Measurements from ENCODE around the gene ACTRT2.

ACTRT2 gene

DNA sequence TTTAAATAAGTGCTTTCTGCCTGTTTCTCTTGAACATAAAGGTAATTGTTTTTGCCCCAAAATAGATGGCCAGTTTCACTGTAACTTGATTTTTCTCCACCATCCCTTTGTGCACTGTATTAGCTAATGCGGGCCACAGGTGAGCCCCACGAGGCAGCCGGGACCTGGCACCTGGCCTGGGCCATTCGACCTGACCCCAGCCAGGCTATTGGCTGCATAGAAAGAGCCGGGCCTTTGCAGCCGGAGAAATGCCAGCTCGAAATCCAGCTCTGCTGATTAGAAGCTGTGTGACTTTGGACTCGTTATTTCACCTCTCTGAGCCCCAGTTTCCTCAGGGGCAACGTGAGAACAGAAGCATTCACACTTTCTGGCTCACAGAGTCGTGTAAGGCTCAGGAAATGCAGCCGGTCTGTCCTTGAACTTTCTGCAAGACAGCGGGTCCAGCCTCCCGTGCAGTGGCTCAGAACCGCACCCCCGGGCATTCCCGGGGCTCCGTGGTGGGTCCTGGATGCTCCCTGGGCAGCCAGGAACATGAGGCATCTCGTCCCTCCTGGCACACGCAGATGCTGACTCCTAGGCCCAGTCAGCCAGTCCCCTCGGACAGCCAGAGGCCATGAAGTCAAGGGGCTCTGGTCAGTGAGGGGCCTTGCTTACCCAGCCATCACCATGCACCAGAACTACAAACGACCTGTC, 37.4 kb upstream of the ACTRT2 start:
- no peak for DNase-seq

DNA sequence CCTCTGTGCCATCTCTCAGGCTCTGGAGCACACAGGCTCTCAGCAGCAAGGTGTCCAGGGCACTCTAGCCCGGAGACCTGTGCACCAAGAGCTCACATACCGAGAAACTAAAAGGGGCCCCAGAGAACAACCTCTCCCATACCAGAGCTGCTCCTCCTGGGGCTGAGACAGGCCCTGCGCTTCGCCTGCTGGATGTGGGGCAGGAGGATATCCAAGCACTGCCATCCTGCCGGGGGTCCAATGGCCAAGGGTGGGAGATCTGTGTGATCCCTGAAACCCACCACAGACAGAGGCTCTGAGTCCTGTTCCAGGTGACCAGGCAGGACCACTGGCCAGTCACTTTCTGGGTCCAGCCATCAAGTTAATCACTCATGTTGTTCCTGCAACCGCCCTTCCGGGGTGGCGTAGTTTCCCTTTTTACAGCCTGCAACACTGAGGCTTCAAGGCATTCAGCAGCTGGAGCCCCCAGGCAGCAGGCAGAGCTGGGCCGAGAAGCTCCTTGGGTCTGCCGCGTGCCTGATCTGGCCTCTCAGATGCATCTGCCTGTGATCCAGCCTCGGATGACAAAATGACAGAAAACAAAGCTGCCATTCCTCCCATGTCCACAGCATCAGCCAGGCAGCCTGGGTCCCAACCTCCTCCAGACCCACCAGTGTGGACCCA, 36.7 kb upstream of the ACTRT2 start:
- DNase-seq = no peak

DNA sequence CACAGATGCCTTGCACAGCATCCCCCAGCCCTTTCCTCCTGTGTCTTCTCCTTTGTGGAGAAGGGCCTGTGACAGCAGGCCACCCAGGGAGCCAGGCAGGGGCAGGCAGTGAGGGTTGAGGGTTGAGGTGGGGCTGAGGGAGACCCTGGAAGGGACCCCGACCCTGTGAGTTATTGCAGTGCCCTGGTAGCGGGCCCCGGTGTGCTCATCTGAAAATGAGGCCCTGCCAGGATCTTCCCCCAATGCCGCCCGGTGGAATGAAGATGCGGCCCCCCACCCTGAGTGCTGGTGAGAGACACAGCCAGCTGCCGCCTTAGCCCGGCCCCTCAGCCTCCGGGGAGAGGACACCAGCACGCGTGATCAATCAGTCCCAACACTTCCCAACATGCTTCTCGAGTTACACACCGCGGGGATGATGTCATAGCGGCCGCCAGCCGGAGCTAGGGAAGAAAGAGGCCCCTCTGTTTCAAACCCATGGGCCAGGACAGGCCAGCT, 36.2 kb upstream of the ACTRT2 start:
- no peak for DNase-seq

DNA sequence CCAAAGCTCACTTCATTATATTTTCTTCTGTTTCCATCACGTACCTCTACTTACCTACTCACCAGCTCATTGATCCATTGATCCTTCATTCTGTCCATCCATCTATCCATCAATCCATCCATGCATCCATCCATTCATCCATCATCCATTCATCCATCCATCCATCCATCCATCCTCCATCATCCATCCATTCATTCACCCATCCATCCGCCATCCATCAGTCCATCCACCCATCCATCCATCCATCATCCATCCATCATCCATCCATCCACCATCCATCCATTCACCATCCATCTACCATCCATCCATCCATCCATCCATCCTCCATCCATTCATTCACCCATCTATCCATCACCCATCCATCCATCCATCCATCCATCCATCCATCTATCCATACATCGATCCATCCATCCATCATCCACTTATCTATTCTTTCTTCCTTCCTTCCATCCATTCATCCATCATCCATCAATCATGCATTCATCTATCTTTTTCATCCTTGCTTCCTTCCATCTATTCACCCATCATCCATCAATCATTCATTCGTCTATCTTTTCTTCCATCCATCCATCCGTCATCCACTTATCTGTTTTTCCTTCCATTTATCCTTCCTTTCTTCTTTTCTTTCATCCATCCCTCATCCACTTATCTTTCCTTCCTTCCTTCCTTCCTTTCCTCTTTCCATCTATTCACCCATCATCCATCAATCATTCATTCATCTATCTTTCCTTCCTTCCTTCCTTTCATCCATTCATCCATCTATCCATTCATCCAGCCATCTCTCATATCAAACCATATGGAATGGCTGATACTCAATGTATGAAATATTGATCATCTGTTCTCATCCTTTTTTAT, 35.3 kb upstream of the ACTRT2 start:
- no peak for DNase-seq

DNA sequence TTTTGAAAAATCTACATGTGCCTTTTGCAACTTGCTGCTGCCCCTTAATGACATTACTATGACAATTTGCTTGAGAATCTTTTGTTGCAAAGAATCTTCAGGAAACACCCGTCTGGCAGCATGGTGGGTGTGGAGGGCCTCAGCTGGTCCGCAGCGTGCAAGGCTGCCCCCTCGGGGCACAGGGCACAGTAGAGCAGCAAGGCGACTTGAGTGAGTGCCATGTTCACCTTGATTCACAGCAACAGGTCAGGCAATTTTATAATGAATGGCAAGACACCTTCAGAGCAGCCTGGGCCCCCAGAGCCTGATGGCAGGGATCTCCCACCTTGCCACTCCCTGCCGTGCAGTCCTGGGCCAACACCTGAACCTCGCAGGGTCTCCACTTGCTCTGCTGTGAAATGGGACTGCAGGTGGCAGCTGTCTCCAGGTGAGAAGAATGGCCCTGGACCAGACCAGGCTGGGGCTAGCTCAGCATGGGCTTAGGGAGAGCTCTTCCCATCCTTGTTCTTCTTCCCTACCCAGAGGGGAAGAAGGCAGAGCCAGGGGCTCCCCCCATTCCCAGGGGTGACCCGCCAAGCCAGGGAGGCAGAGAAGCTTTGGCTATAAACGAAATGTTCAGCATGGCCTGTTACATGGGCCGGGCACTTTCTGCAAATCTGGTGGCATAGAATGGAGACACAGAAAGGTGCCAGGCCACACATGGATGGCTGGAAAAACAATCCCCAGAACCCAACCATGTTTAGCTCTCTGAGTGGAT, 34.5 kb upstream of the ACTRT2 start:
- no peak for DNase-seq

GRCh38 chr1:2987773-2988172, 33.5 kb upstream of the ACTRT2 start:
- DNase-seq = no peak

GRCh38 chr1:2988256-2988655, 33.0 kb upstream of the ACTRT2 start:
- no peak for DNase-seq

DNA sequence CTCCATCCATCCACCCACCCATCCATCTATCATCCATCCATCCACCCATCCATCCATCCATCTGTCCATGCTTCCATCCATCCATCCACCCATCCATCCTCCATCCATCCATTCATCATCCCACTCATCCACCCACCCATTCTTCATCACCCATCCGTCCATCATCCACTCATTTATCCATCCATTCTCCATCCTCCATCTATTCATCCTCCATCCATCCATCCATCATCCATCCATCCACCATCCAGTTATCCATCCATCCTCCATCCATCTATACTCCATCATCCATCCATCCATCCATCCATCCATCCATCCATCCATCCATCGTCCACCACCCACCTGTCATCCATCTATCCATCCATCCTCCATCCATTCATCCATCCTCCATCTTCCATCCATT, 32.1 kb upstream of the ACTRT2 start:
- DNase-seq = no peak

DNA sequence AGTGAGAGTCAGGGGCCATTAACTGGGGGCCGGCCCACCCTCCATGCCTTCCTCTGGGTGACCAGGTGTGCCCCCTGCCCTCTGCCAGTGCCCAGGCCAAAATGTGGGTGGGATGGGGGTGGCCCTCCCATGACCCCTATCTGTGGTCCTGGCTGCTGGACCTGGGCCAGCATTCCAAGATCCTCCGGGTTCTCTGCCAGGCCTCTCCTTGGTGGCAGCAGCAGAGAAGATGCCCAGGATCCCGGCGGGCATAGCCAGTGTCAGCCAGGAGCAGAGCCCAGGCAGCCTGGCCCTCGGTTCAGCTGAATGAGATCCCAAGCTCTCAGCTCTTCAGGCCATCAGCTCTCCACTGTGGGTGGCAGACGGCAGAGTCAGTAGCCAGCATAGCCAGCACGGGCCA, 31.3 kb upstream of the ACTRT2 start:
- no peak for DNase-seq

DNA sequence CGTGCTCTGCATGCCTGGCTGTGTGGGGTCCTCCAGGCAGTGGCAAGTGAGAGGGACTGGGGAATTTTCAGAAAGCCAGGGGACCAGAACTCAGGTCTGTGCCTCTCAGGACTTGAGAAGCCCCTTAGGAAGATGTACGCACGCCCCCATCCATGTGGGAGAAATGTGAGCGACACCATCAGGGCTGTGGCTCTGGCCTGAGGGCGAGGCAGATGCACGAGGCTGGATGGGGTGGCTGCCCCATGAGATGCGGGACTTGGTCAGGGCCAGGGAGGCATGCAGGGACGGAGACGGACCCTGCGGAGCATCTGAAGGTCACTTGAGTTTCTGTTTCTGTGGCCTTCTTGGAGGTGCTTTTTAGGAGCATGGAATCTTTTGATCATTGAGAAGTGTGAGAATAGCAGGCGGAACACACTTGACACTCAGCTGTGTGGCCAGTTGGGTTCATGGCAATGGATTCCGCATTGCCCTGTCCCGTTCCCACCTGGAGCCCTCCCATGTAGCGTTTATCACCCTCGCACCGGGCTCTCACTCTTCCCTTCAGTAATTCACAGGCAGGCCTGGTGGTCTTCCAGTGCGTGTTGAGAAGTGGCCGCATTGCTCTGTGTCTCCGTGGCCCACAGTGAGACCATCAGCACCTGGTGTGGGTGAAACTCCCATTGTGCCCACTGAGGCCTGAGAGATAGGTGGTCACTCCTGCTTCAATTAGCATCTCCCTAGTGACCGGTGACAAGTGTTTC, 30.7 kb upstream of the ACTRT2 start:
- no peak for DNase-seq

- DNase-seq = no peak
Observed at GRCh38 chr1:2991753-2992495, 29.3 kb upstream of the ACTRT2 start.

GRCh38 chr1:2998503-2999100, 22.7 kb upstream of the ACTRT2 start:
- DNase-seq = no peak

DNA sequence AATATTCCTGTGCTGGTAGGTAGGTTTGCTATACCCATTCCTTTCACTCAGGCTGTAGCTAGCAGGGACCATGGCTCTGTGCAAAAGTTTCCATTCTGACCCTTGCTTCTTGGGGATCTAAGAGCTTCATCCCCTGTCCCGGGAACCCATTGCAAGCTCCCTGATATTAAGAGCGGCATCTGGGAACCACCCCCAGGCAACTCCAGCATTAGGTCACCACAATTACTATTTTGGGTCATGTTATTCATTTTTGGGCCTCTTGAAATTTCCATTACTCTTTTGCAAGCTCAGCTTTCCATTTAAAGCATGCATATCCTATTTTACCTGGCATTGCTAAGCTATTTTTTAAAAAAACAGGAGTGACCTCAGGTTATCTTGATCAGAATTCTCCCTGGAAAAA, 22.1 kb upstream of the ACTRT2 start:
- DNase-seq = no peak

- DNase-seq = no peak
Observed at GRCh38 chr1:2999571-2999970, 21.7 kb upstream of the ACTRT2 start.

GRCh38 chr1:3000214-3000613, 21.1 kb upstream of the ACTRT2 start:
- DNase-seq = no peak

DNA sequence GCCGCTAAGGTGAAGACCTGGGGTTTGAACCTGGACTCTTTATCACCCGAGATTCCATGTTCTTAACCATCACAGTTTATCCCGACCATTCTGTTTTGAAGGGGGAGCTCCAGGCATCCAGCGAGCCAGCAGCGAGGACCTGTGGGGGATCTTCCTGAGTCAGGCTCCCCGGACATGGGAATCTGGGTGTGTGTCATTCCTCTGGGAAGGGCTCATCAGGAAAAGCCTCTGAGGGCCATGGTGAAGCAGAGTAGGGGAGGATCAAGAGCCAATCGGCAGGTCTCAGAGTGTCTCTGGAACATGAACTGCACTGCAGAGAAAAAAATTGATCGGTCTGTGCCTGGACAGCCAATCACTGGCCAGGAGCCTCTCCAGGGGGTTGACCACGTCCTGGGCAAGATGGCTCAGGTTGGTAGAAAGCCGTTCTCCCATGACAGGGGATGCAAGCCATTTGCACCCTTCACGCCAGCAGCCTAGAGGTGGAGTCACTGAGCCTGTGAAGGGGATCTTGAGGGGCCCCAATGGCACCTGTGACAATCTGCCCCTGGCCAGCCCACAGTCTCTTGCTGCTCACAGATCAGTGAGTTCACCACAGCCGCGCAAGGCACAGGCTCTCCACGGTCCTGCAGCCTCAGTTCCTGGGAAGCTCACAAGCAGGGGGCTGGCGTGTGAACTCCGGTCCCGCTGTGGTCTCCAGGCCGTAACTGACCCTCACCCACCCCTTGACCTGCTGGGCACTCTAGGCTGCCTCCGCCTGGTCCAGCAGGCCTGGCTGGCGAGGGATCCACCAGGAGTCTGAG, 20.4 kb upstream of the ACTRT2 start:
- DNase-seq = no peak

DNA sequence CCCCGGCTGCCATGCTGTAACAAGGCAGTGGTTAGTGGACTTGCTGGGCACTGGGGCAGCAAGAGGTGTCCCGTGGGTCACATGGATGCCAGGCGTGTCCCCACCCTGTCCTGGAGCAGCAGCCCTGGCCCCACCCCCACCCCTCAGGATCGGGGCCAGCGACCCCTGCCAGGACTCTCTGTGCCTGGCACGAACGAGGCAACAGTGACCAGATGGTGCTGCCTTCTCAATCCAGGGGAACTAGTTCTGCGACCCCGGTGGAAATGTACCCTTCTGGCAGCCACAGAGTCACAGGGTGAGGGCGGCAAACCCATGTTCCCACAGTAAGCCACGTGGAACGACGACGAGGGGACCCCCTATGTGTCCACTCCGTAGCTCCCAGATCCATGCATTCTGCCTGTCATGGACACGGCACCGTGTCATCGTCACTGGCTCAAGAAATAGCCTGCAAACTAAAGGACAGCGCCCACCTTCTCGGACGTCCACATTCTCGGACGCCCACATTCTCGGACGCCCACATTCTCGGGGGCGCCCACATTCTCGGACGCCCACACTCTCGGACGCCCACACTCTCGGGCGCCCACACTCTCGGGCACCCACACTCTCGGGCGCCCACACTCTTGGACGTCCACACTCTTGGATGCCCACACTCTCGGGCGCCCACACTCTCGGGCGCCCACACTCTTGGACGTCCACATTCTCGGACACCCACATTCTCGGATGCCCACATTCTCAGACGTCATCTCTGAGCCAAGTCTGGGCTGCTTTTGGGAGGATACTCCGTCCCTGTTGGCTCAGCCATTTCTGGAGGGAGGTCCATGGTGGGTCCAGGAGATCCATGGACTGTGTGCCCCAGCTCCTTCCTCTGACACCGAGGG, 19.6 kb upstream of the ACTRT2 start:
- no peak for DNase-seq

DNA sequence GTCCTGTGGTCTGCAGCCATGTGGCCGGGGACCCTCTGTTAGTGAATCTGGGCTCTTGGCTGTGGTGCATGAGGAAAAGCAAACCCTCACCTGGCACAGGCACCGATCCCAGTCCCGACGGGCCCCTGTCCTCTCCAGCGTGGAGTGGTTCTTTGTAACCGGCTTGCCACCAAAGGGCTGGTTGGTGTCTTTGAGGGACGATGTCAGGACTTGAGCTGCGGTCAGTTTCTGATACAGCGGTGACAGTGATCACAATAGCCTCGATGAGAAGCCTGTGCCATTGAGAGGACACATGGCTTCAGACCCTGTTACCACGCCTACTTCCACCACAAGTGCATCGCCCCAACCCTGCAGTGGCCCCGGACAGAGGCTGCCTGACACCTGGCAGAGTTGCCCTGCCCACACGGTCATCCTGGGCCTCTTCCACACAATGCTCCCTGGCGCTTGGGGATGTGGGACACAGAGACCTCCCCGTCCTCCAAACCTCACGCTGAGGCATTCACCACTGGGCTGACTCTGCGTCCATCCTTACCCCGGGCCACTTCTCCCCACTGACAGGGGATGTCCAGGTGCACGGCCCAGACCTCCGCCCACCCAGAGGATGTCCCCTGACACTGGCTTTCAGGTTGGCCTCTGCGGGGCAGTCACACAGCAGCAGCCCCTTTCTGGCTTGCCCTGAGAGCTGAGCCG, 18.8 kb upstream of the ACTRT2 start:
- no peak for DNase-seq
